Measurements from ENCODE around the gene OR6C74.

GRCh38 chr12:55220725-55221124 lies 23.7 kb upstream of the OR6C74 start, which contains the start of gene OR10A7:
- TF ChIP-seq EZH2 (IDR thresholded peaks at IDR 0.05; ENCODE audit: low read length, unreplicated experiment) (no peak), CTCF (conservative IDR thresholded peaks at IDR 0.05; ENCODE audit: low read depth, low read length) (no peak), EZH2phosphoT487 (IDR thresholded peaks at IDR 0.05; ENCODE audit: borderline replicate concordance, low read length) (no peak)

Measured in PC-3 (cell line).